ENCODE data around the gene SPEM3.

GRCh38 chr17:7380321-7380720, 48.3 kb upstream of the SPEM3 start:
- no peak for TF ChIP-seq CTCF (IDR thresholded peaks at IDR 0.05; ENCODE audit: low read depth, low read length)
- no peak for TF ChIP-seq EZH2phosphoT487 (IDR thresholded peaks at IDR 0.05; ENCODE audit: low read depth)
